ENCODE data around the gene SUPT5H. TPM values are rescaled to one million over a fixed set of nuclear protein-coding genes. Genes with fewer than 3 reads are reported as not detected.

Gene SUPT5H
- total and polyA plus RNA-seq, 2 of the 13 experiments (the other 11 are each of a cell fraction or from before 2014, with no cell fraction given), result 48.2 to 51.7 TPM

- TF ChIP-seq THAP11 (CRISPR knock-in tag; IDR thresholded peaks at IDR 0.05), result peak; percentile 61; the same call in 1 of the 2 replicates
- TF ChIP-seq RFX1 (IDR thresholded peaks at IDR 0.05), result no peak
- peak; percentile 93 for TF ChIP-seq MLXIP (CRISPR knock-in tag; IDR thresholded peaks at IDR 0.05; ENCODE audit: borderline replicate concordance)
- peak; percentile 97 for TF ChIP-seq NR1H2 (CRISPR knock-in tag; IDR thresholded peaks at IDR 0.05; ENCODE audit: borderline replicate concordance, low read depth)
- TF ChIP-seq JUN (CRISPR knock-in tag; IDR thresholded peaks at IDR 0.05), result peak; percentile 92
- TF ChIP-seq ZNF562 (CRISPR knock-in tag; IDR thresholded peaks at IDR 0.05; ENCODE audit: borderline replicate concordance), result peak; percentile 98
- peak; percentile 99 for TF ChIP-seq MXD3 (CRISPR knock-in tag; IDR thresholded peaks at IDR 0.05)
- TF ChIP-seq RAD21 (CRISPR knock-in tag; IDR thresholded peaks at IDR 0.05), result peak; percentile 74
- peak; percentile 90 for TF ChIP-seq ZNF891 (CRISPR knock-in tag; IDR thresholded peaks at IDR 0.05)
- no peak for TF ChIP-seq ZNF660 (CRISPR knock-in tag; IDR thresholded peaks at IDR 0.05; ENCODE audit: borderline replicate concordance, low read depth)
- peak; percentile 98 for TF ChIP-seq ZNF841 (CRISPR knock-in tag; IDR thresholded peaks at IDR 0.05; ENCODE audit: borderline replicate concordance)
- TF ChIP-seq MAFG (CRISPR knock-in tag; IDR thresholded peaks at IDR 0.05), result peak; percentile 54; the same call in 1 of the 2 replicates
- TF ChIP-seq KLF11 (CRISPR knock-in tag; IDR thresholded peaks at IDR 0.05), result 0 out of 2 replicates have a peak, but pooled peaks have one; percentile 54
- TF ChIP-seq RARA (CRISPR knock-in tag; IDR thresholded peaks at IDR 0.05), result peak; percentile 45
- peak; percentile 82; the same call in 1 of the 2 replicates for TF ChIP-seq DR1 (CRISPR knock-in tag; IDR thresholded peaks at IDR 0.05)
- peak; percentile 80; the same call in 1 of the 2 replicates for TF ChIP-seq ZNF263 (CRISPR knock-in tag; IDR thresholded peaks at IDR 0.05)
- peak; percentile 91 for TF ChIP-seq ZBTB38 (CRISPR knock-in tag; IDR thresholded peaks at IDR 0.05)
- TF ChIP-seq ZNF746 (CRISPR knock-in tag; IDR thresholded peaks at IDR 0.05), result peak; percentile 85; the same call in 1 of the 2 replicates
- peak; percentile 98 for TF ChIP-seq ZNF761 (CRISPR knock-in tag; conservative IDR thresholded peaks at IDR 0.05)
- peak; percentile 22; the same call in 1 of the 2 replicates for TF ChIP-seq KDM6A (CRISPR knock-in tag; IDR thresholded peaks at IDR 0.05; ENCODE audit: low read depth)
- peak; percentile 99 for TF ChIP-seq HOXA9 (CRISPR knock-in tag; IDR thresholded peaks at IDR 0.05; ENCODE audit: borderline replicate concordance)
- TF ChIP-seq TMF1 (CRISPR knock-in tag; IDR thresholded peaks at IDR 0.05; ENCODE audit: low read depth), result peak; percentile 99
- no peak for TF ChIP-seq NFIC (IDR thresholded peaks at IDR 0.05; ENCODE audit: low read length)
- TF ChIP-seq GRHL1 (CRISPR knock-in tag; conservative IDR thresholded peaks at IDR 0.05), result 0 out of 2 replicates have a peak, but pooled peaks have one; percentile 20
- peak; percentile 96 for TF ChIP-seq ZNF570 (CRISPR knock-in tag; IDR thresholded peaks at IDR 0.05; ENCODE audit: borderline replicate concordance)
- TF ChIP-seq, protein P1, sequence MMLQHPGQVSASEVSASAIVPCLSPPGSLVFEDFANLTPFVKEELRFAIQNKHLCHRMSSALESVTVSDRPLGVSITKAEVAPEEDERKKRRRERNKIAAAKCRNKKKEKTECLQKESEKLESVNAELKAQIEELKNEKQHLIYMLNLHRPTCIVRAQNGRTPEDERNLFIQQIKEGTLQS (CRISPR knock-in tag; IDR thresholded peaks at IDR 0.05), result peak; percentile 52; the same call in 1 of the 2 replicates
- TF ChIP-seq ZNF430 (CRISPR knock-in tag; IDR thresholded peaks at IDR 0.05), result peak; percentile 93
Measured at GRCh38 chr19:39502640-39503417, 57.4 kb downstream of the SUPT5H start (continued).
